Stimulated activated CD8-positive, alpha-beta memory T cell treated with anti-CD3 and anti-CD28 coated beads, Interleukin-4, amount 100 ng/mL, for 48 hours (primary cell): ENCODE data around the gene RET.

Source experiments
- DNase-seq: peaks from one replicate; pipeline ENCODE4 v3.0.0-alpha.2; 2020

Gene RET

DNA sequence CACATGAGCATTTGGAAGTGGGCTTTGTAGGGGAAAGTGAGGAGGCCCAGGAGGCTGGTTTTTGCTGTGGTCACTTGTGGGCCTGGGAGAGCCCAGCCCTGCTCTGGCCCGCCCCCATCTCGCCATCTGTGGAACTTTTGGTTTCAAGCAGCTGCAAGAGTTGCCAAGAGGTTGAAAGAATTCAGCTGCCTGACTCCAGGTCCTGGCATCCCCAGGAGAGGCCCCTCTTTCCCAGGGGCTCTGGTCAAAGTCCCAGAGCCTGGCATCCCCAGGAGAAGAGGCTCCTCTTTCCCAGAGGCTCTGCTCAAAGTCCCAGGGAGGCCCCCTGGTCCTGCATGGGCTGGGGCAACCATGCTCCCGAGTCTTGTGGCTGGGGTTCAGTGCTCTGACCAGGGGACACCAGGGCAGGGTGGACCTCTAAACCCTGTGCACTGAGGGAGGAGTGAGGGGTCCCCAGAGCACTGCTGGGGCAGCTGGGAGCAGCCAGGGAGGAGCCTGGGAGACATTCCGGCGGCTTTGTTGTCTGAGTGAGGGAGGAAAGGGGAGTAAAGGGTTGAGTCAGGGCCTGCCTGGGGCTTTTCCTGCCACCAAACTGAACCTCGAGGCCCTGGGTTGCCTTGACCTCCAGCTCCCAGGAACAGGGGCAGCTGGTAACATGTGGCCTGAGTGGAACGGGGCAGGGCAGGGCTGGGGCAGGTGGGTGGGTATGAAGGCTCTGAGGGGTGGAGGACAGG is 33.6 kb downstream of the RET start:
- no peak for DNase-seq

DNA sequence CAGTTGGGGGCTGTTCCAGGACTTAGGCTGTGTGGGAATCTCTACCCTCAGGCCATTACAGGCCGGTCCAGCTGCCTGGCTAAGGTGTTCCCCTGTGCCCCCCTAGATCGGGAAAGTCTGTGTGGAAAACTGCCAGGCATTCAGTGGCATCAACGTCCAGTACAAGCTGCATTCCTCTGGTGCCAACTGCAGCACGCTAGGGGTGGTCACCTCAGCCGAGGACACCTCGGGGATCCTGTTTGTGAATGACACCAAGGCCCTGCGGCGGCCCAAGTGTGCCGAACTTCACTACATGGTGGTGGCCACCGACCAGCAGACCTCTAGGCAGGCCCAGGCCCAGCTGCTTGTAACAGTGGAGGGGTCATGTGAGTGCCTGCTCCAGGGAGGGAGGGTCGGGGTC is 34.2 kb downstream of the RET start:
- DNase-seq = no peak

DNA sequence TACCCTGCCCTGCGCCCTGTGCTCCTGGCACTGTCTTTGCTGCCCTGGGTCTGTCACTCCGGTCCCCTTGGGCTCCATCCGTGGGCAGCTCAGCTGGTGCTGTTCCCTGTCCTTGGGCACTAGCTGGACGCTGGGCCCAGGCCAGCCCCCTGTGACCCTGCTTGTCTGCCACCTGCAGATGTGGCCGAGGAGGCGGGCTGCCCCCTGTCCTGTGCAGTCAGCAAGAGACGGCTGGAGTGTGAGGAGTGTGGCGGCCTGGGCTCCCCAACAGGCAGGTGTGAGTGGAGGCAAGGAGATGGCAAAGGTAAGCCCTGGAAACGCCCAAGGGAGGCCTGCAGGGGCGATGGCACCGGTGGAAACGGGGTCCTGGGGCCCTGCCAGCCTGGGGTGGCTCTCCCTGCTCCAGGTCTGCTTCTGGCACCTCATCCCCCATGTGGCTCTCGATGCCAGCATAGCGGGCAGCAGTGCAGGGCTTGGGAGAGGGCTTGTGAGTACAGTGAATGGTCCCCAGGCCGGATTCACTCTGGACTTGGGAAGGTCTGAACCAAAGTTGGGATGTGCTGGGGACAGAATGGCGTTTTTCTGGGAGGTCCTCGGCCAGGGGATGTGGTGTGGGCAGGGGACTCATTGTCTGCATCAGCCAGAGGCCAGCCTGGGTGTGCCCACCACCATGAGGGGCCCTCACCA is 35.2 kb downstream of the RET start:
- DNase-seq = no peak

DNA sequence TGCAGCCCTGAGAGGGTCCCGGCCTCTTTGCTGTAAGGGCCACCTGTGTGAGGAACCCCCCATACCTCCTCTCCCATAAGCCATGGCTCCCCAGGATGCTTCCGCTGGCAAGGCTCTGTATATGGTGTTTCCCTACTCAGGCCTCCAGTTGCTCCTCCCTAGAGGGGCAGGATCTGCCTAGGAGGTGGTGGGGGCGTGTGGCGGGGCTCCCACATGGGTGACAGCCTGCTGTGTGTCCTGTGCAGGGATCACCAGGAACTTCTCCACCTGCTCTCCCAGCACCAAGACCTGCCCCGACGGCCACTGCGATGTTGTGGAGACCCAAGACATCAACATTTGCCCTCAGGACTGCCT is 35.7 kb downstream of the RET start:
- DNase-seq = no peak

DNA sequence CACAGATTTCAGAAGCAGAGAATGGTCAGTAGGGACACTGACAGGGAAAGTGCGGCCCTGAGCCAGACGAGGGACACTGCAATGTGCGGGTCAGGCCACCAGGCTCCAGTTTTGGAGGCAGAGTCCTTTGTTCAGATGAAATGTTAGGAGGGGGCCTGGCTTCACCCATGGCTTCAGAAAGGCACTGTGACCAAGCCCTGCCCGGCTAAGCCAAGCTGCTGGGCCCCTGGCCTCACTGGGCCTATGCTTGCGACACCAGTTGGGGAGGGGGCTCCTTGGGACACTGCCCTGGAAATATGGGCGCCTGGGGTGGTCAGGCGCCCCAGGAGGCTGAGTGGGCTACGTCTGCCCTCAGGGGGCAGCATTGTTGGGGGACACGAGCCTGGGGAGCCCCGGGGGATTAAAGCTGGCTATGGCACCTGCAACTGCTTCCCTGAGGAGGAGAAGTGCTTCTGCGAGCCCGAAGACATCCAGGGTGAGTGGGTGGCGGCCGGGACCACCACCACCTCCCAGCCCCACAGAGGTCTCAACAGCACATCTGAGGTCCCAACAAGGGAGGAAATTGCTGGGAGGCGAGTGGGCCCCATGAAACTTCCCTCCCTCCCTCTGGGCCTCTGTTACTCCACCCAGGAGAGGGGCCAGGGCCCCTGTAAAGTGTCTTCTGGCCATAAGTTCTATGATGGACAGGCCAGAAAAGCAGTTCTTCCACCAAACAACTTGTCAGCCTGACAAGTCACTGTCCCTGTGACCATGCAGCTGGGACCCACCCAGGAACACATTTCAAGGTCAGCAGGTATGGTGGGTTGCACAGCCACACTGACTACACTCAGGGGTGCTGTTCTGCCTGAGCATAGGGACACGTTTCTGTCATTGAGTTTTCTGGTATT is 36.6 kb downstream of the RET start:
- DNase-seq = no peak

DNA sequence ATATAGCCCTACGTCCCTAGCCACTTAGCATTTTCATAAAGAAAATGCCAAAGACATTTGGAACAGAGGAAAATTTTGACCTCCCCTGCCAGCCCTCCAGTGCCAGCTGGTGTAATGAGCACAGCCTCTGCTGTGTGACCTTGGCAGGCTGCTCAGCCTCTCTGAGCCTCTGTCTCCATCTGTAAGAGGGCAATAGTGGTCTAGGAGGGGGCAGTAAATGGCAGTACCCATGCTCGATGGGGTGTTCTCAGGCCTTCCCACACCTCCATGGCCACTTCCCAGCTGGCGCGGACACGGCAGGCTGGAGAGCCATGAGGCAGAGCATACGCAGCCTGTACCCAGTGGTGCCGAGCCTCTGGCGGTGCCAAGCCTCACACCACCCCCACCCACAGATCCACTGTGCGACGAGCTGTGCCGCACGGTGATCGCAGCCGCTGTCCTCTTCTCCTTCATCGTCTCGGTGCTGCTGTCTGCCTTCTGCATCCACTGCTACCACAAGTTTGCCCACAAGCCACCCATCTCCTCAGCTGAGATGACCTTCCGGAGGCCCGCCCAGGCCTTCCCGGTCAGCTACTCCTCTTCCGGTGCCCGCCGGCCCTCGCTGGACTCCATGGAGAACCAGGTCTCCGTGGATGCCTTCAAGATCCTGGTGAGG is 37.3 kb downstream of the RET start:
- no peak for DNase-seq

DNA sequence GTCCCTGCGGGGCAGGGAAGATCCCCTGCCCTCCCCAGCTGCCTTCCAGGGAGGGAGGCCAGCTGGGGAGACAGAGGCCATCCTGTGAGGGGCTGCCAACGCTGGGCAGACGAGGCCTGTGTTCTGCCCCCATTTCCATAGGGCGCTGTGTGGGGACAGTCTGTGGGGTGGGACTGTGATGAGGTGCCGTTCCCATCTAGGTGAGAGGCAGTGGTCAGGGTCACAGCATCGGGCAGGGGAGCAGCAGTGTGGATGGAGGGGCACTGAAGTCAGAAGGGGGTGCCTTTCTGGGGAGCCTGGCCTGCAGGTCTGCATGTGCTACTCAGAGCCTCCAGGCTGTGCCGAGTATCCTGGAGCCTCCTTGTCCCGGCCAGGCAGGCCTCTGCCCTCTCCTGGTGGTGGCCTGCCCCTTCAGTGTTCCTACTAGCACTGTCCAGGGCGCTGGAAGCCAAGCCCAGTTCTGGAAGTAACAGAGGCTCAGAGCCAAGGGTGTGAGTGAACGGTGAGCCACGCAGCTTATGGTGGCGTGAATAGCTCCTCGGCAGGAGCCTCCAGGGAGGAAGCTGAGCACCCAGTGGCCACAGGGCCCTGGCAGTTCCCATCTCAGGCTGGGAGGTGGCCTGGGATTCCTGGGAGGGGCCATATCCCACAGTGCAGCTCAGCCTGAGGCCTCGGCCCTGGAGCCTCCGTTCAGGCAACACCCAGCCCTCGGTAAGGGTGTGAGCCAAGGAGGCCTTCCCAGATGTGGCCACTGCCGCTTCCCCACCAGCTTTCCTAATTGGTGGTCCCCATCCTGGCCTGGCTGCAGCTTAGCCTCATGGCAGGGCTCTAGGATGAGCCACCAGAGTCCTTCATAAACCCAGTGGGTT is 38.1 kb downstream of the RET start:
- no peak for DNase-seq

DNA sequence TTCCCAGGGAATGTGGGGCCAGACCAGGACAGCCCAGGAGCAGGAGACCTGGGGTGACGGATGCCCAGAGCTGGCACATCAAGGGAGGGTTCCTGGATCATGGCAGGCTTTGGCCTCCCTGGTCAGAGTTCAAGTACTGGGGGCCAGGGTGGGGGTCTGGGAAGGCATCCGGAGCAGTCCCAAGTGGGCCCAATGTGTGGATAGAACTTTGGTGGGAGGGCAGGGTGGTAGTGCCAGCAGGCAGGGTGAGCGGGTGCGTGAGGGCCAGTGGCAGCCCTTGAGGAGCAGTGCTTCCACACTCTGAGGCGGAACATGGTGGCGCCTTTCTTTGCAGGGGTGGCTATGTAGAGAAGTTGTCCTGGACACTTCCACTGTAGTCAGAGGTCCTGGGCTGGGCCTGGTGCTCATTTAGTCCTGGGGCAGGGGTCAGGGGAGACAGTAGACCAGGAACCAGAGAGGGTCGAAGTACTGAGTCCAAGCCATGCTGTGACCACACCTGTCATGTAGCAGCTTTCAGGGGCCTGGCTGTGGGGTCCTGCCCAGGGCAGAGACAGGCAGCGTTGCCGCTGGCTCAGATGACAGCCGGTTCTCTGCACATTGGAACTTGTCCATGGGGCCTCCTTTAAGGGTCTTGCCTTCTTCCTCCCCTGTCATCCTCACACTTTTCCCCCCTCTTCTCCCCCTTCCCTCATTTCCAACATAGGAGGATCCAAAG is 39.2 kb downstream of the RET start:
- DNase-seq = no peak

DNA sequence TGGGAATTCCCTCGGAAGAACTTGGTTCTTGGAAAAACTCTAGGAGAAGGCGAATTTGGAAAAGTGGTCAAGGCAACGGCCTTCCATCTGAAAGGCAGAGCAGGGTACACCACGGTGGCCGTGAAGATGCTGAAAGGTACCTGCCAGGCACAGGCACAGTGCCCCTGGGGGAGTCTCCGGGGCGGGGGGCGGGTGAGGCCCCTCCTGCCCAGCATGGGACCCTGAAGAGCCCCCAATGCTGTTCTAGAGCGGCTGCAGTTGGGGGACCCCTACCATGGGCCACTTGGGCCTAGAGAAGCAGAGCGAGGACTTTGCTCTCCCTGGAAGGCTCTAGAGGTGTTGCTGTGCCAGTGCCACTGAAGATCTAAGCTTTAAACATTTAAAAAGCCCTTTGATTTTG is 39.7 kb downstream of the RET start:
- DNase-seq = no peak

DNA sequence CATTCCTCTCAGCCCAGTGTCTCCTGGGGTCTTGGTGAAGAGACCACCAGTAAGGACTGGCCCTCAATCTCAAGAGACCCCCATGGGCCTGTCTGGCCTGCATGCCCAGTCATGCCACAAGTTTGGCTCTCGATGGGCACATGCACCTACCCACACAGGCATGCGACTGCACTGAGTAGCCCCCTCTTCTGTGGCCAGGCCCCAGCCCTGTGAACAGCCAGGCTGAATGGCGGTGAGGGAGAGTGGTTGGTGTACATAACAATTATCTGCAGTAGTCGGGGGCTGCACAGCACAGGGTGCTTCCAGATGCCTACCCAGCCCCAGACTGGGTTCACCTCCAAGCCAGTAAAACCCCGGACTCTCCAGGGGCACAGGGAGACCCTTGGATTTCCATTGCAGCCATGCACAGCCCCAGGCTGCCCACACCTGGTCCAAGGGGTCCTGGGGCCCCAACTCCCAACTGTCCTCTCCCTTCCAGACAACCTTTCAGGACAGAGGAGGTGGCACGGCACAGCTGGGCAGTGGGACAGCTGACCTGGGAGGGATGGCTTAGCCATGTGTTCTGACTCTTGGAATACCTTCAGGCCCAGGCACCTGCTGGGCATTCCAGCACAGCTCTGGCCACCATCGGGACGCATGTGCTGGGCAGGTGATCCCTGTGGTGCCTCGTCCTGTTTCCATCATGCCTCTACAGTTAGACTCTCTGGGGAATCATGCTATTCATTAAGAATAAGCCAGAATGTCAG is 40.3 kb downstream of the RET start:
- DNase-seq = no peak

DNA sequence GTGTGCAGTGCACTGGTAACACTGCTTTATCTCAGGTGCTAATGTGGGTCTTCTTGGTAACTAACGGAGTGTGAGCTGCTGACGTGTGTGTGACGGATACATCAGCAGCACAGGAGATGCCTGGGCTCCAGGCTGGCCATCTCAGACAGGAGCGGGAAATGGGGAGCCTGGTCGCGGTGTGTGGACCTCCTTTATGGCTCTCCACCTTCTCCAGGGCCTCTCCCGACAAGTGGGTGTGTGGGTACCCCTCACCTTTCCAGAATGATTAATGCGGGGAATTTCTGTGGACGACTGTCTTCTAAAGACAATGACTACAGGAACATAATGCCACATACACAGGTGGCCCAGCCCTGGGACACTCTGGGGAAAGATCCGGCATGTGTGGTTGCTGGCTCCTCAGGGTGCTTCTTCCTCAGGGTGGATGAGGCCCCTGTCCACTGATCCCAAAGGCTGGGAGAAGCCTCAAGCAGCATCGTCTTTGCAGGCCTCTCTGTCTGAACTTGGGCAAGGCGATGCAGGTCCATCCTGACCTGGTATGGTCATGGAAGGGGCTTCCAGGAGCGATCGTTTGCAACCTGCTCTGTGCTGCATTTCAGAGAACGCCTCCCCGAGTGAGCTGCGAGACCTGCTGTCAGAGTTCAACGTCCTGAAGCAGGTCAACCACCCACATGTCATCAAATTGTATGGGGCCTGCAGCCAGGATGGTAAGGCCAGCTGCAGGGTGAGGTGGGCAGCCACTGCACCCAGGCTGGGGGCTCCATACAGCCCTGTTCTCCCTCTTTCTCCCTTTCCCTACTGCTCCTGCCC is 41.1 kb downstream of the RET start:
- DNase-seq = no peak

DNA sequence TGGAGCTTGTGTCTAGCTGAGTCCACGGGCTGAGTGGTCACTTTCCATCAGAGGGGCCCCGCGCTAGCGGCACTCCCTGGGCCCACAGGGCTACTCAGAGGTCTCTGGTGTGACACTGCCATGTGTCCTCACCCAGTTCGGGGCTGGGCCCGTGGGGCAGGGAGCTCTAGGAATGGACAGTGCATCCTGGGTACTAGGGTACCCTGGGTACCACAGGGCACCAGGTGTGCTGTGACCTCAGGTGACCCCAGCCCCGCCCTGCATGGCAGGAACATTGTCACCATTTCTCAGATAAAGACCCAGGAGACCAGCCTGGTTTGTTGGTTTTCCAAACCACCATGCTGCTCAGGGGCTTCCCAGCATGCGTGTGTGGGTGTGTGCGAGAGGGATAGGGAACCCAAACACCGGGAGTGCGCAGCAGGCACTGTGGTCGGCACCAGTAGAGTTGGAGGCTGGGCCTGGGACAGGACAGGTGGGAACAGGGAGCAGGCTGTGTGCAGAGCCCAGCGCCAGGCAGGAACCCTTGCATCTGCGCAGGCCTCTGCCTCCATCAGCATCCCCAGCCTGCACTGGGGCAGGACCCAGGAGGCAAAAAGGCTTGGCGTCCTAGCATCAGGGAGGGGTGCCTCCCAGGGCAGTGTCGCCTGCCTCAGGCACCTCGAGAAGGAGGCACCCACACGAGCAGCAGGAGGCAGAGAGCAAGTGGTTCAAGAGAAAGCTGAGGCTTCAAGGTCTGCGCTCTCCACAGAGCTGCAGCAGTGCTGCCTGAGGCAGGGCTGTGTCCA is 42.0 kb downstream of the RET start:
- DNase-seq = no peak

DNA sequence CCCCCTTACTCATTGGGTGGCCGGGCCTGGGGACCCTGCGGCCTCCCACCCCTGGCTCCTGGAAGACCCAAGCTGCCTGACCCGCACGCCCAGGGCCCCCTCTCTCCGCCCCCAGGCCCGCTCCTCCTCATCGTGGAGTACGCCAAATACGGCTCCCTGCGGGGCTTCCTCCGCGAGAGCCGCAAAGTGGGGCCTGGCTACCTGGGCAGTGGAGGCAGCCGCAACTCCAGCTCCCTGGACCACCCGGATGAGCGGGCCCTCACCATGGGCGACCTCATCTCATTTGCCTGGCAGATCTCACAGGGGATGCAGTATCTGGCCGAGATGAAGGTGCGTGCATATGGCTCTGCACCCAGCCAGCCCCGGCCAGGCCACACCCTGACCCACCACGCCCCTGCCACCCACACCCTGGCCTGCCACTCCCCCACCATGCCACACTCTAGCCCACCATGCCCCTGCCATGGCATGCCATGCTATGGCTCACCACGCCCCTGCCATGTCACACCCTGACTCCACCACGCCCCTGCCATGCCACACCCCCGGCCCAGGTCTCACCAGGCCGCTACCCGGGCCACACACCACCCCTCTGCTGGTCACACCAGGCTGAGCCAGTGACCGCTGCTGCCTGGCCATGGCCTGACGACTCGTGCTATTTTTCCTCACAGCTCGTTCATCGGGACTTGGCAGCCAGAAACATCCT is 42.7 kb downstream of the RET start:
- no peak for DNase-seq

DNA sequence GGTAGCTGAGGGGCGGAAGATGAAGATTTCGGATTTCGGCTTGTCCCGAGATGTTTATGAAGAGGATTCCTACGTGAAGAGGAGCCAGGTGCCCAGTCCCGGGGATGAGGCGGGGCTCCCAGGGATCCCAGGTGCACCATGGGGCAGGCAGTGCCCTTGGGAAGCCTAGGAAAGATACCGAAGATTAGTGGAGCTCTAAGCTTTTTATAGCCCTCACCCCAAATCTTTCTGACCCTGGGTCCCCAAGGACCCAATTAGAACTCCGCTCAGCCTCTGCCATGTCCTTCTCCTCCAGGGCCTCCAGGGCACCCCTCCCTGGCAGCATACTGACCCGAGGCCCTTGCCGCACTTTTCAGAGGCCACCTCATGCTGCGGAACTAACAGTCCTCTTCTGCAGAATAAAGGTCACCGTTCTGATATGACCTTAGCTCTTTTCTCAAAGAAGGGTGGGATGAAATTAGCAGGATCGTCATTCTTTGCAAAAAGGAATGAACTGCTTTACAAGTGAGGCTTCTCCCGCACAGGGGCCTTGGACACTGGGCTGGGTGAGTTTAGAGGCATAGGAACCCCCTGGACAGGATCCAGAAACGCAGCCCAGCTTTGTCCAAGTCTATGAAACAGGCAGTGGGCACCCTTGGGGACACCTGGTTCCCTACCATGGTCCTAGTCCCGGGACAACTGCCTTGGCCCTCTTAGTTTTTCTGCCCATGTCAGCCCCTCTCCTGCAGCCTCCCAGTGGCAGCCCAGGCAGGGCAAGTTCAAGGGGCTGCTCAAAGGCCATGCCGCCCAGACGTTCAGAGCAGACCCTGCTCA is 43.5 kb downstream of the RET start:
- no peak for DNase-seq

DNA sequence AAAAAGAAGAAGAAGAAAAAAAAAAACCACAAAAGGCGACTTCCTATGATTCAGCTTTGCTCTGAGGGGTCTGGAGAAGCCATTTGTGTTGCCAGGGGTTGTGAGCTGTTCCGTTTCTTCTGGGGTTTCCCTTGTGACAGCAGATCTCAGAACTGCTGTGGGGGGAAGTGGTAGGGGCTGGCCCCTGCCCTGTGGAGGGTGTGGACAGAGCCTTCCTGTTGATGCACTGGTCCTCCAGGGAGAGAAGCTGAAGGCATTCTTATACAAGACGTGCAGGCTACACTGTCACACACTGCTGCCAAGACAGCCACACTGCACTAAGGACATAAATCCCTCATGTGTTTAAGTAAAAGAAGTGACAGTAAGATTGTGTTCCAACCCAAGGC is 44.1 kb downstream of the RET start:
- peak; percentile 77 for DNase-seq

DNA sequence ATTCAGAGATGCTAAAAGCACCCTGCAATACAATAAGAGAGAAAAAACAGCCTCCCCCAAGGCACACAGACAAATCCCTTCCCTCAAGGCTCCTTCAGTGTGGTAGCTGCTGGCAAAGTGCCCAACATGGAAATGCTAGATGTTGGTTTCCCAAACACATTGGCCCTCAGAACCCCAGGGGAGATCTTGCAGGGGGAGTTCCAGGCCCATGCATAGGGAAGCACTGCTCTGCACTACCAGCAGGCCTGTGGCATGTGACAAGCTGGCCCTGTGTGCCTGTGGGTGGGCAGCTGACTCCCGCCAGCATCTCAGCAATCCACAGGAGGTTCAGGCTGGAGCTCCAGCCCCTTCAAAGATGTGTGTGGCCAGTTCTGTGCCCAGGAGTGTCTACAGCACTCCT is 44.6 kb downstream of the RET start:
- no peak for DNase-seq

DNA sequence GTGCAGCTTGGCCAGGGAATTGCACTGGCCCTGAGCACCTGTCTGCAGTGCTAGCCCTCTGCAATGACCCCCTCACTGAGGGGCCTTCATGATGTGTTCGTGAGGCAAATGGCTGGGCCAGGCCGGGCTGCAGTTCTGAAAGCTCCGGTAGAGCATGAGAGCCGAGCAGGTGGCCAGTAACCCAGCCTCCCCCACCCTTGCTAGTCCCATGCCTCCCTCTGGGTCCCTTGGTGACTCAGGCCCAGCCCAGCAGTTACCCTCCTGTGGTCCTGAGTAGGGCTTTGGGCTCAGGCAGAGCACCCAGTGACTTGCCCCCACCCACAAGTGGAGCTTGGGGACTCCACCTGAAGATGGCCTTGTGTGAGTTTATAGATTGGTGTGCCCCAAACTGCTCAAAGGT is 45.2 kb downstream of the RET start:
- no peak for DNase-seq

DNA sequence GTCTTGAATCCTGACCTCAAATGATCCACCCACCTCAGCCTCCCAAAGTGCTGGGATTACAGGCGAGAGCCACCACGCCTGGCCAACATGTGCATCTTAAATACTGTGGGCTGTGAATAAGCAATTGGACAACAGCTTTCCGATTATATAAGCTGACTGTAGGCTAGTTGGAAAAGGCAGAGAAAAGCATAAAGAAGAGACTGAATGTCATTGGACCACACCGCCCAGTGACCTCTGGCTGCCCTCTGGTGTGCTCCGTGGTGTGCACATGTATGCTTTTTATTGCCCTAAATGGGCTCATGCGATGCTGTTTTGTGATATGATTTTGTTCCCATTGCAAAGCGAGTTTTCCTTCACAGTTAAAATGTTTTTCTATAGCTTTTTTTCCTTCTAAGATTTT is 46.0 kb downstream of the RET start:
- no peak for DNase-seq
